ENCODE results near the gene EFCAB6. TPM values are rescaled to one million over a fixed set of nuclear protein-coding genes. Genes with fewer than 3 reads are reported as not detected.

Gene EFCAB6
- total and polyA plus RNA-seq, 2 of the 13 experiments (the other 11 are each of a cell fraction or from before 2014, with no cell fraction given) = not detected

GRCh38 chr22:43777286-43777685, 34.8 kb downstream of the EFCAB6 start (continued):
- no peak for TF ChIP-seq SIN3A (IDR thresholded peaks at IDR 0.05; ENCODE audit: borderline replicate concordance, low read depth, low read length)

GRCh38 chr22:43776081-43776670, 35.9 kb downstream of the EFCAB6 start:
- no TSS peak for BruUV-seq (replicated peaks)
- H3K9ac ChIP-seq (ENCODE audit: insufficient read depth, low read depth, low read length) = no peak overlapping the region
- no peaks in the 10 kb centered on the region for H4K20me1 ChIP-seq (ENCODE audit: insufficient read depth, low read length)
- in situ Hi-C loops (cut with HindIII; ENCODE audit: extremely low pct_ligation_motif_present, low pct_unique_long_range_greater_than_20kb) = no loop called here
- no peak overlapping the region for H3K4me3 ChIP-seq (replicated peaks in 1 of 3; ENCODE audit: insufficient read depth in 1 of 3, low read depth in 2 of 3, low read length in 3 of 3)
- CTCF ChIA-PET (ENCODE audit: low intra/inter-chr PET ratio, low total read pairs) = no interaction called here
- DNase-seq (ENCODE audit: low spot score) (no peak), ATAC-seq (no peak), FAIRE-seq (no peak)
- H3K9me3 ChIP-seq (ENCODE audit: low read length) = no peaks in the 10 kb centered on the region
- H3K79me2 ChIP-seq (ENCODE audit: insufficient read depth, low read length) = no peaks in the 10 kb centered on the region
- WGBS (ENCODE audit: low lambda C conversion rate) = 57% methylated on average over 9 of the region's 9 CpGs
- POLR2A ChIA-PET = no interaction called here
- H3K4me1 ChIP-seq (ENCODE audit: insufficient read depth, low read length) = no peaks in the 10 kb centered on the region
- no peak overlapping the region for H3K4me2 ChIP-seq (ENCODE audit: low read depth, low read length)
- TF ChIP-seq NFKB2 (CRISPR knock-in tag; IDR thresholded peaks at IDR 0.05; ENCODE audit: borderline replicate concordance) (no peak), SSRP1 (CRISPR knock-in tag; IDR thresholded peaks at IDR 0.05) (no peak), MAFG (CRISPR knock-in tag; IDR thresholded peaks at IDR 0.05) (no peak), ARID4A (CRISPR knock-in tag; IDR thresholded peaks at IDR 0.05; ENCODE audit: borderline replicate concordance) (no peak), ZNF790 (CRISPR knock-in tag; IDR thresholded peaks at IDR 0.05; ENCODE audit: borderline replicate concordance) (no peak), CREBL2 (CRISPR knock-in tag; IDR thresholded peaks at IDR 0.05; ENCODE audit: borderline replicate concordance) (no peak), ZNF644 (CRISPR knock-in tag; IDR thresholded peaks at IDR 0.05; ENCODE audit: low read depth) (no peak), HBP1 (CRISPR knock-in tag; IDR thresholded peaks at IDR 0.05; ENCODE audit: low read depth) (no peak), ZNF251 (CRISPR knock-in tag; IDR thresholded peaks at IDR 0.05) (no peak), RFX5 (IDR thresholded peaks at IDR 0.05; ENCODE audit: low read depth, low read length) (no peak), MED13 (CRISPR knock-in tag; IDR thresholded peaks at IDR 0.05) (no peak), CHD2 (IDR thresholded peaks at IDR 0.05; ENCODE audit: low read depth, low read length) (no peak)
- no peaks in the 10 kb centered on the region for H3K36me3 ChIP-seq (replicated peaks in 1 of 2; ENCODE audit: control insufficient read depth in 1 of 2, insufficient read depth in 2 of 2, low read length in 2 of 2)
- H3K27ac ChIP-seq (ENCODE audit: extremely low read length, insufficient read depth, low read length) = no peak overlapping the region
- H2AFZ ChIP-seq (ENCODE audit: low read length) = no peak overlapping the region
- intact Hi-C loops (cut with micrococcal nuclease; ENCODE audit: unreplicated experiment) = no loop called here
- H3K27me3 ChIP-seq (ENCODE audit: control insufficient read depth in 1 of 2, insufficient read depth in 2 of 2, low read length in 2 of 2) = no peaks in the 10 kb centered on the region; a peak in 2 of 5 replicates

Measured in HepG2 (cell line).